ENCODE data around the gene ASB4.

GRCh38 chr7:95534796-95535195 lies 49.1 kb downstream of the ASB4 start:
- TF ChIP-seq CTCF (IDR thresholded peaks at IDR 0.05; ENCODE audit: low read length) (no peak), EZH2phosphoT487 (IDR thresholded peaks at IDR 0.05; ENCODE audit: low read length) (no peak)

All from MM.1S (cell line).